Panc1 (cell line): ENCODE measurements around the gene PNPLA2. TPM values are rescaled to one million over a fixed set of nuclear protein-coding genes. Genes with fewer than 3 reads are reported as not detected.

Source experiments
- ATAC-seq: fragments of 200-7000 bp; cut with Tn5 transposase; 2 replicates; pipeline ENCODE4 v1.9.1; 2020; ENCODE audit warnings: mild to moderate bottlenecking, moderate library complexity
- BruUV-seq: library from RNA; stranded (reverse); fragments of 400-500 nt; replicated peaks from 2 replicates; lab custom pipeline; 2021; lab: Mats Ljungman, UMichigan
- CTCF ChIA-PET: fragments of 300-600 bp; sonication (Branson Sonifier 250); formaldehyde crosslinking; loops from one replicate; lab custom pipeline; 2022; ENCODE audit warnings: antibody characterized with exemption; lab: Charles Lee
- POLR2A ChIA-PET: fragments of 300-600 bp; sonication (Branson Sonifier 250); formaldehyde crosslinking; loops from one replicate; lab custom pipeline; 2022; ENCODE audit warnings: antibody characterized with exemption; lab: Charles Lee
- DNase-seq: peaks from one replicate; pipeline ENCODE4 v3.0.0-alpha.2; 2010; ENCODE audit warnings: low read depth, low spot score
- H3K27ac ChIP-seq: 2 replicates; pipeline ENCODE4 v1.5.1; 2011; ENCODE audit warnings: mild to moderate bottlenecking, low read length, inconsistent platforms
- H3K27me3 ChIP-seq: fragments of 200-500 bp; sonication (Bioruptor generic); 2 replicates; pipeline ENCODE4 v1.6.0; 2014; ENCODE audit warnings: low read length, inconsistent platforms; ENCODE audit not compliant: control insufficient read depth, insufficient read depth
- H3K36me3 ChIP-seq: fragments of 200-500 bp; sonication (Bioruptor generic); 2 replicates; pipeline ENCODE4 v1.5.1; 2014; ENCODE audit warnings: inconsistent platforms, mild to moderate bottlenecking, low read length, moderate library complexity; ENCODE audit not compliant: control insufficient read depth, insufficient read depth
- H3K4me1 ChIP-seq: 2 replicates; pipeline ENCODE4 v1.5.1; 2011; ENCODE audit warnings: inconsistent platforms, mild to moderate bottlenecking, low read length, moderate library complexity; ENCODE audit not compliant: control insufficient read depth, insufficient read depth
- H3K4me3 ChIP-seq, 2 experiments: 2 replicates each; pipeline ENCODE4 v1.5.1; 2011 to 2012; ENCODE audit warnings: low read depth in 2 of 2, low read length in 2 of 2, mild to moderate bottlenecking in 2 of 2, inconsistent platforms in 1 of 2, moderate library complexity in 1 of 2
- H3K9me3 ChIP-seq: fragments of 200-500 bp; sonication (Bioruptor generic); 2 replicates; pipeline ENCODE4 v1.5.1; 2014; ENCODE audit warnings: low read depth, mild to moderate bottlenecking, inconsistent platforms, low read length, moderate library complexity; ENCODE audit not compliant: control insufficient read depth, insufficient read depth
- POLR2AphosphoS5 ChIP-seq: IDR thresholded peaks from 2 replicates; pipeline ENCODE4 v1.6.1; 2012; ENCODE audit warnings: mild to moderate bottlenecking, low read depth, low read length, moderate library complexity
- SIN3A ChIP-seq: IDR thresholded peaks from 2 replicates; pipeline ENCODE4 v1.6.1; 2012; ENCODE audit warnings: low read depth, mild to moderate bottlenecking, low read length, moderate library complexity, borderline replicate concordance; ENCODE audit not compliant: insufficient read depth
- TCF7L2 ChIP-seq: IDR thresholded peaks from 2 replicates; pipeline ENCODE4 v1.6.1; 2011; ENCODE audit warnings: mild to moderate bottlenecking, low read depth, low read length, inconsistent platforms
- in situ Hi-C: cut with HindIII; loops from 2 replicates; pipeline ENCODE4 v1.10.0; 2016; ENCODE audit warnings: low sequenced_read_pairs, low pct_unique_long_range_greater_than_20kb
- intact Hi-C: fragments of 100-400 bp; cut with micrococcal nuclease; formaldehyde crosslinking; loops from one replicate; pipeline ENCODE4 v1.10.0; 2022; ENCODE audit not compliant: unreplicated experiment
- total RNA-seq: library from RNA; stranded (reverse); gene quantifications from one replicate; pipeline ENCODE4 v1.2.1, GENCODE V29; 2021; ENCODE audit not compliant: unreplicated experiment
- TF ChIP-seq, protein P1 (sequence below): fragments of 450-650 bp; IDR thresholded peaks from 2 replicates; pipeline ENCODE4 v1.5.1; 2017; ENCODE audit warnings: mild to moderate bottlenecking

The PNPLA2 gene
- total RNA-seq, 1 experiment from 2014 or later, result 244 TPM

DNA sequence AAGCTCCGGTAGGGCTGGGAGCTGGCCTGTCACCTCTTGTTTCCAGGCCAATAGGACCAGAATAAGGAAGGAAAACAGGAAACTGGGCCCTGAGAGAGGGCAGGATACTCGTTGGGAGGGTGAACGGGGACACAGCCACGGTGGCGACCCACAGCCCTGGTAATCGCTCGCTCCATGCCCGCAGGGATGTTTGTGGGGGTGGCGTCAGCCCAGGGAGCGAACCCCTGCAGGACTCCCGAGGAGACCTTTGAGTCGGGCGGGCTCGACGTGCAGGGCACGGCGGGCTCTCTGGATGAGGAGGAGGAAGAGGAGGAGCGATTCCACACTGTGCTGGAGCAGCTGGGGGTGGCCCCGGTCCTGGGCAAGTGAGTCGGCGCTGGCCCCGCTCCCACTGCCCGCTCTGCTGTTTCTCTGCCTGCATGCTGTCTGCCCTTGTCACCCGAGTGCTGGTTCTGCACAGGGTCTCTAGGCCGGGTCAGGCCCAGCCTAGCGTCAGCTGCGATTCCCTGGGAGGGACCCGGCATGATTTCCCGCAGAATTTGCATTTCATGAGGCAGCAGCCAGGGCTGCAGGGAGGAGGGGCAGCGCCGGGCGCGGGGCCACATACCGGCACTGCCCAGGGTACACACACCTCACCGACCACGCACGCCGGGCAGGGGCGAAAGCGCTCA is 10.6 kb downstream of the PNPLA2 start:
- peak; percentile 7; the same call in 1 of the 2 replicates for ATAC-seq
- ChIA-PET POLR2A (interaction anchor here (1.9 to 2.5 kb wide), 2 partner anchors 10 to 13 kb away, joined by 8 to 11 read pairs; partner anchors contain the start of gene PNPLA2), CTCF (interaction anchor here (0.8 kb wide), 1 partner anchor 8 kb away, joined by 4 read pairs; no protein-coding TSS in a partner anchor)
- Histone ChIP-seq H3K36me3 (no peaks in the 10 kb centered on the region), H3K4me1 (peaks cover 58% of the 10 kb centered on the region), H3K27me3 (no peaks in the 10 kb centered on the region), H3K9me3 (no peaks in the 10 kb centered on the region), H3K27ac (peak overlapping the region; percentile 92), H3K4me3 (peak overlapping the region; percentile 78 to 82)
- no TSS peak for BruUV-seq
- no peak for TF ChIP-seq TCF7L2
- 0 out of 2 replicates have a peak, but pooled peaks have one; percentile 48 for TF ChIP-seq SIN3A
- no peak for DNase-seq
- in situ Hi-C loops (no loop called here), intact Hi-C loops (no loop called here)

DNA sequence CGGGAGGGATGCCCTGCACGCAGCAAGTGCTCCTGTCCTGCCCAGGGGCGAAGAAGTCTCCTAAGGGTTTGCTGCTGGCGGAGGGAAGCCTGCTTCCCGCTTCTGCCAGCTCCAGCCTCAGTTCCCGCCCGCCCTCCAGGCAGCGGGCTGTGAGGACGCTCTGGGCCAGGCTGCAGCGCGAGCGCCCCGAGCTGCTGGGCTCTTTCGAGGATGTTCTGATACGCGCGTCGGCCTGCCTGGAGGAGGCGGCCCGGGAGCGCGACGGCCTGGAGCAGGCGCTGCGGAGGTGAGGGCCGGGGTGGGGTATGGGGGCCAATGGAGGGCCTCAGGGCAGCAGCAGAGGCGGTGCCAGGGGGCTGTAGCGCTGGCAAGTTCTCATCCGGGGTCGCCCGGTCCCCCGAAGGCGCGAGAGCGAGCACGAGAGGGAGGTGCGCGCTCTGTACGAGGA is 11.2 kb downstream of the PNPLA2 start:
- ChIA-PET POLR2A (interaction anchor here (2.5 kb wide), 1 partner anchor 14 kb away, joined by 8 read pairs; no protein-coding TSS in a partner anchor), CTCF (interaction anchor here (0.8 kb wide), 1 partner anchor 8 kb away, joined by 4 read pairs; no protein-coding TSS in a partner anchor)
- Histone ChIP-seq H3K27me3 (no peaks in the 10 kb centered on the region), H3K9me3 (no peaks in the 10 kb centered on the region), H3K27ac (peak overlapping the region; percentile 92), H3K36me3 (no peaks in the 10 kb centered on the region), H3K4me1 (peaks cover 58% of the 10 kb centered on the region), H3K4me3 (peak overlapping the region; percentile 78 to 82)
- DNase-seq, result no peak
- BruUV-seq, result no TSS peak
- TF ChIP-seq POLR2AphosphoS5 (peak; percentile 81), TCF7L2 (no peak)
- peak; percentile 0; the same call in 1 of the 2 replicates for ATAC-seq
- intact Hi-C loops, result no loop called here
- in situ Hi-C loops, result no loop called here

DNA sequence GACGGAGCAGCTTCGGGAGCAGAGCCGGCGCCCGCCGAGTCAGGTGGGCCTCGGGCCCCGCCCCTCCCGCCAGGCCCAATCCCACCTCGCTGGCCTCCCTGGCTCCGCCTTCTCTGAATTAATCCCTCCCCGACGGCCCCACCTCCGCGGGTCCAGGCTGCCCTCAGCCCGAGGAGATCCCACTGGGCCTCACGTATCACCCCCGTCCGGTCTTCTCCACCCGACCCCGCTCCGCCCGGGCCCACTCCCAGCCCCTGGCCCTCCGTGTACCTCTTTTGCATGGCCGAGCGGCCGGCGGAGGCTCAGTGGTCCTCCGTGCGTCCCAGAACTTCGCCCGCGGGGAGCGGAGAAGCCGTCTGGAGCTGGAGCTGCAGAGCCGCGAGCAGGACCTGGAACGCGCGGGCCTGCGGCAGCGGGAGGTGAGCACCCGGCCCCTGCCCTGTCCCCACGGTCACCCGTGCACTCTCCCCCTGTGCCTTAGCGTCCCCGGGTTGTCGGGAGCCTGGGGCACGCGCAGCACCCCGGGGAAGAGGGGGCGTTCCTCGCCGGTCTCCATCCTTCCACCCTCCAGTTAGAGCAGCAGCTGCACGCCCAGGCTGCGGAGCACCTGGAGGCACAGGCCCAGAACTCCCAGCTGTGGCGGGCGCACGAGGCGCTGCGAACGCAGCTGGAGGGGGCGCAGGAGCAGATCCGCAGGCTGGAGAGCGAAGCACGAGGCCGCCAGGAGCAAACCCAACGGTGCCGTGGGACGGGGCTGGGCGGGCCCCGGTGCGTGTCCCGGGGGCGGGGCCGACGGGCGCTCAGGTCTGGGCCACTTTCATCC is 11.8 kb downstream of the PNPLA2 start:
- BruUV-seq, result no TSS peak
- Histone ChIP-seq H3K4me3 (peak overlapping the region; percentile 78 to 82), H3K27me3 (no peaks in the 10 kb centered on the region), H3K27ac (peak overlapping the region; percentile 92), H3K4me1 (peaks cover 57% of the 10 kb centered on the region), H3K36me3 (no peaks in the 10 kb centered on the region), H3K9me3 (no peaks in the 10 kb centered on the region)
- no peak for DNase-seq
- ChIA-PET CTCF (interaction anchor here (0.8 kb wide), 1 partner anchor 9 kb away, joined by 4 read pairs; no protein-coding TSS in a partner anchor), POLR2A (interaction anchor here (0.7 to 2.5 kb wide), 3 partner anchors 11 to 134 kb away, joined by 3 to 8 read pairs (median 4); no protein-coding TSS in a partner anchor)
- peak; percentile 56 for ATAC-seq
- in situ Hi-C loops, result no loop called here
- intact Hi-C loops, result no loop called here
- TF ChIP-seq POLR2AphosphoS5, result peak; percentile 51; the same call in 1 of the 2 replicates
- TF ChIP-seq SIN3A, result peak; percentile 84
- TF ChIP-seq, protein P1, sequence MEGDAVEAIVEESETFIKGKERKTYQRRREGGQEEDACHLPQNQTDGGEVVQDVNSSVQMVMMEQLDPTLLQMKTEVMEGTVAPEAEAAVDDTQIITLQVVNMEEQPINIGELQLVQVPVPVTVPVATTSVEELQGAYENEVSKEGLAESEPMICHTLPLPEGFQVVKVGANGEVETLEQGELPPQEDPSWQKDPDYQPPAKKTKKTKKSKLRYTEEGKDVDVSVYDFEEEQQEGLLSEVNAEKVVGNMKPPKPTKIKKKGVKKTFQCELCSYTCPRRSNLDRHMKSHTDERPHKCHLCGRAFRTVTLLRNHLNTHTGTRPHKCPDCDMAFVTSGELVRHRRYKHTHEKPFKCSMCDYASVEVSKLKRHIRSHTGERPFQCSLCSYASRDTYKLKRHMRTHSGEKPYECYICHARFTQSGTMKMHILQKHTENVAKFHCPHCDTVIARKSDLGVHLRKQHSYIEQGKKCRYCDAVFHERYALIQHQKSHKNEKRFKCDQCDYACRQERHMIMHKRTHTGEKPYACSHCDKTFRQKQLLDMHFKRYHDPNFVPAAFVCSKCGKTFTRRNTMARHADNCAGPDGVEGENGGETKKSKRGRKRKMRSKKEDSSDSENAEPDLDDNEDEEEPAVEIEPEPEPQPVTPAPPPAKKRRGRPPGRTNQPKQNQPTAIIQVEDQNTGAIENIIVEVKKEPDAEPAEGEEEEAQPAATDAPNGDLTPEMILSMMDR, result no peak
